Measurements from ENCODE around the gene ZNF507.

DNA sequence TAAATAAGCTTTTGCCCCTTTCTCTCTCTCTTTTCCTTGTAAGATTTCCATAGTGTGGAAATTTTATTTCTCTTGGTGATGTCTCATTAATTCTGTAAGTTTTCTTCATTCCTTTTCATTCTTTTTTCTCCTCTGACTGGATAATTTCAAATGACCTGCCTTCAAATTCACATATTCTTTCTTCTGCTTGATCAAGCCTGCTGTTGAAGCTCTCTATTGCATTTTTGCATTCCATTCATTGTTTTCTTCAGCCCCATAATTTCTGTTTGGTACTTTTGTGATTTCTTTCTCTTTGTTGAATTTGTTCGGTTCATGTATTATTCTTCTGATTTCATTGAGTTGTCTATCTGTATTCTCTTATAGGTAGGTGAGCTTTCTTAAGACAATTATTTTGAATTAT, 42.2 kb upstream of the ZNF507 start:
- TF ChIP-seq, protein P1, sequence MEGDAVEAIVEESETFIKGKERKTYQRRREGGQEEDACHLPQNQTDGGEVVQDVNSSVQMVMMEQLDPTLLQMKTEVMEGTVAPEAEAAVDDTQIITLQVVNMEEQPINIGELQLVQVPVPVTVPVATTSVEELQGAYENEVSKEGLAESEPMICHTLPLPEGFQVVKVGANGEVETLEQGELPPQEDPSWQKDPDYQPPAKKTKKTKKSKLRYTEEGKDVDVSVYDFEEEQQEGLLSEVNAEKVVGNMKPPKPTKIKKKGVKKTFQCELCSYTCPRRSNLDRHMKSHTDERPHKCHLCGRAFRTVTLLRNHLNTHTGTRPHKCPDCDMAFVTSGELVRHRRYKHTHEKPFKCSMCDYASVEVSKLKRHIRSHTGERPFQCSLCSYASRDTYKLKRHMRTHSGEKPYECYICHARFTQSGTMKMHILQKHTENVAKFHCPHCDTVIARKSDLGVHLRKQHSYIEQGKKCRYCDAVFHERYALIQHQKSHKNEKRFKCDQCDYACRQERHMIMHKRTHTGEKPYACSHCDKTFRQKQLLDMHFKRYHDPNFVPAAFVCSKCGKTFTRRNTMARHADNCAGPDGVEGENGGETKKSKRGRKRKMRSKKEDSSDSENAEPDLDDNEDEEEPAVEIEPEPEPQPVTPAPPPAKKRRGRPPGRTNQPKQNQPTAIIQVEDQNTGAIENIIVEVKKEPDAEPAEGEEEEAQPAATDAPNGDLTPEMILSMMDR (IDR thresholded peaks at IDR 0.05) = no peak
- no peak for TF ChIP-seq POLR2A (IDR thresholded peaks at IDR 0.05)

All from testis (tissue), 2 donors.